ENCODE data around the gene TSHB.

The TSHB gene

GRCh38 chr1:115052454-115053083, 22.9 kb downstream of the TSHB start:
- H3K4me3 ChIP-seq (ENCODE audit: control insufficient read depth, low read depth, low read length): no peak overlapping the region
- DNase-seq (ENCODE audit: low read depth): no peak
- peak; percentile 83 for TF ChIP-seq CTCF (IDR thresholded peaks at IDR 0.05; ENCODE audit: control insufficient read depth, insufficient read depth, low read depth, low read length, missing control alignments)

- DNase-seq (ENCODE audit: low read depth): no peak
- no peak for TF ChIP-seq CTCF (IDR thresholded peaks at IDR 0.05; ENCODE audit: control insufficient read depth, insufficient read depth, low read depth, low read length, missing control alignments)
- H3K4me3 ChIP-seq (ENCODE audit: control insufficient read depth, low read depth, low read length): no peak overlapping the region
Observed at GRCh38 chr1:115056395-115056798, 26.8 kb downstream of the TSHB start.

- no peak overlapping the region for H3K4me3 ChIP-seq (ENCODE audit: control insufficient read depth, low read depth, low read length)
- no peak for TF ChIP-seq CTCF (IDR thresholded peaks at IDR 0.05; ENCODE audit: control insufficient read depth, insufficient read depth, low read depth, low read length, missing control alignments)
- no peak for DNase-seq (ENCODE audit: low read depth)
Observed at GRCh38 chr1:115057661-115058254, 28.1 kb downstream of the TSHB start.

GRCh38 chr1:115059316-115059715, 29.7 kb downstream of the TSHB start:
- TF ChIP-seq CTCF (IDR thresholded peaks at IDR 0.05; ENCODE audit: control insufficient read depth, insufficient read depth, low read depth, low read length, missing control alignments): no peak

GRCh38 chr1:115060501-115060900, 30.9 kb downstream of the TSHB start:
- no peak overlapping the region for H3K4me3 ChIP-seq (ENCODE audit: control insufficient read depth, low read depth, low read length)
- no peak for DNase-seq (ENCODE audit: low read depth)
- no peak for TF ChIP-seq CTCF (IDR thresholded peaks at IDR 0.05; ENCODE audit: control insufficient read depth, insufficient read depth, low read depth, low read length, missing control alignments)

More at GRCh38 chr1:115059316-115059715, 29.7 kb downstream of the TSHB start:
- H3K4me3 ChIP-seq (ENCODE audit: control insufficient read depth, low read depth, low read length): no peak overlapping the region
- no peak for DNase-seq (ENCODE audit: low read depth)

- H3K4me3 ChIP-seq (ENCODE audit: control insufficient read depth, low read depth, low read length): no peak overlapping the region
- no peak for DNase-seq (ENCODE audit: low read depth)
- no peak for TF ChIP-seq CTCF (IDR thresholded peaks at IDR 0.05; ENCODE audit: control insufficient read depth, insufficient read depth, low read depth, low read length, missing control alignments)
Observed at GRCh38 chr1:115062542-115063004, 32.9 kb downstream of the TSHB start.
